ENCODE data around the gene HLA-B.

HLA-B gene

DNA sequence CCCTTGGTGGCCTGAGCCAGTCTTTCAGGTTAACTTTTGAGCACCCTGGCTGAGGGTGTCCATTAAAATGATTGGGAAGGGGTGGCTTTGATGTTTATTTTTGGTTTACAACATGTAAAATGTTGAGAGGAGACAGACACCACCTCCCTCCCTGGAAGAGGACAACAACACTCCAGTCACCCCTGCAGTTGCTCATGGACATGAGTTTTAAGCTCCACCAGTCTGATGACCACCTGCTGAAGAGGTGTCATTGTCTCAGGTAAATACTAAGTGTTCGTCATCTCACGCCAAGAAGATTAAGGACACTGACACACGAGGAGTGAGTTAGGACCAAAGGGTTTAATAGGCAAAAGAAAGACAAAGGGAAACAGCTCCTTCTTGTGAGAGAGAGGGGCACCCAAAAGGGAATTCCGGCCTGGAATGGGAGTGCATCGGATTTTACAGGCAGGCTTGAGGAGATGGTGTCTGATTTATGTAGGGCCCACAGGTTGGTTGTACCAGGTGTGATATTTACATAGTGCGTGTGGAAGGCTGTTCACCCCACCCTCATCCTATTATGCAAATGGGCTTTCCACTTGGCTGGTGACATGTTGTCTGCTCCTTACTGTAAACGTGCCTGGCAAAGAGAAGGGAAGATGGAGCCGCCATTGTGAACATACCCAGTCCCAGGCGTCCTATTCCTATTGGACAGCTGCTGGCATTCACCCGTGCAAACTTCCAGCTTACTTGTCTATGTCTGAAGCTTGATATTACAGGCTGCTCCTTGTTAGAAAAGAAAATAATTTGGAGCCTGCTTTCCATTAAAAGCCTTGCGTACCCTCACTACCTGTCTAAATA is 6.6 kb downstream of the HLA-B start:
- peaks cover 24% of the 10 kb centered on the region for H3K27me3 ChIP-seq (ENCODE audit: control insufficient read depth, insufficient read depth, low read length)
- H3K4me3 ChIP-seq (ENCODE audit: low read depth, low read length), result no peak overlapping the region
- no peak overlapping the region for H3K9ac ChIP-seq (ENCODE audit: low read depth, low read length)
- no peaks in the 10 kb centered on the region for H3K36me3 ChIP-seq (ENCODE audit: control insufficient read depth, insufficient read depth, low read length)
- H3K9me3 ChIP-seq (ENCODE audit: control insufficient read depth, insufficient read depth, low read length), result no peaks in the 10 kb centered on the region
- H3K4me1 ChIP-seq (ENCODE audit: control insufficient read depth, insufficient read depth, low read length), result peaks cover 8% of the 10 kb centered on the region

DNA sequence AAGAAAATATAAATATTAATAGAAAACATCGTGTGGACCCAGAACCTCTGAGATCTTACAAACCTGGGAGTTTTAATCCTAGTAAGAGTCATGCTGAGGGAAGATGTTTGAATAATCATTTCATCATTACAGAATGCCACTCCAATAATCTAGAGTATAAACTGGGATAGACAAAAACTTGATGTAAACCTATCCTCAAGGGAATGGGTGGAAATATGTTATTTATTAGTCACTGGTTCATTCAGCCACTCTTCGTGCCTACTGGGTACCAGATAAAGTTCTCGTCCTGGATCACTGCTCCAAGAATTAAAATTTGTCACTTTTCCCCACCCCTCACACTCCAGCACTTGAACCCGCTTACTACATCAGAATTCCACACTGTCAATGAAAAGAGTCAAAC is 7.7 kb downstream of the HLA-B start:
- no peak overlapping the region for H3K9ac ChIP-seq (ENCODE audit: low read depth, low read length)
- peaks cover 14% of the 10 kb centered on the region for H3K27me3 ChIP-seq (ENCODE audit: control insufficient read depth, insufficient read depth, low read length)
- H3K9me3 ChIP-seq (ENCODE audit: control insufficient read depth, insufficient read depth, low read length), result no peaks in the 10 kb centered on the region
- H3K4me3 ChIP-seq (ENCODE audit: low read depth, low read length), result no peak overlapping the region
- peaks cover 8% of the 10 kb centered on the region for H3K4me1 ChIP-seq (ENCODE audit: control insufficient read depth, insufficient read depth, low read length)
- H3K36me3 ChIP-seq (ENCODE audit: control insufficient read depth, insufficient read depth, low read length), result no peaks in the 10 kb centered on the region

DNA sequence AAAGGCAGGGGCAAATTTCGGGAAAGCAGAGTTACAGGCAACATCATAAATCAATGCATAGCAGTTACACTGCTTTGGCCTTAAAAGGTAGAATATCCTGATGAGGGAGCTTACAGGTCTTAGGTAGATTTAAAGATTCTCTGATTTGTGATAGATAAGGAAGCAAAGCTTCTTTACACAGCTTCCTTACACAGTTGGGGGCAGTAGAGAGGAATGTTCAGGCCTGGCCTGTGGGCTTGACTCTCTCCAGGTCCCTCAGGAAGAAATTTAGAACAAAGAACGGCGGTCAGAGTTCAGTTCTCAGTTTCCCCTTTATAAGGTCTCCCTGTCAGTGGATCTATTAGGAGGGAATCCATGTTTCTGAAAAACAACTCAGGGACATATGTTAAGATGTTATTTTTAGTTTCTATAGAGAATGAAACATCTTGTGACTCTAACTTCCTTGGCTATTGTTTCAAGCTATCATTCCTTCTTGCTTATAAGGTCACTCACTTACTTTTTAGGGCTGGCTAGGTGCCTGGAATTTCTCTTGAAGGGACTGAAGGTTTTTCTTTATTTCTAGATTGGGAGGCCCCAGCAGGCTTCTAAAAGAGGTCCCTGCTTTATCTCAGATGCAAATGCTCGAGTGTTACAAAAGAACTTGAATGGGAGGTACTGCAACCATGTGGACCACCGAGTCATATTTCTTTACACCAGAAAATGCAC is 11.8 kb downstream of the HLA-B start:
- no peaks in the 10 kb centered on the region for H3K36me3 ChIP-seq (ENCODE audit: control insufficient read depth, insufficient read depth, low read length)
- H3K4me3 ChIP-seq (ENCODE audit: low read depth, low read length), result no peak overlapping the region
- H3K4me1 ChIP-seq (ENCODE audit: control insufficient read depth, insufficient read depth, low read length), result peaks cover 8% of the 10 kb centered on the region
- peaks cover 3% of the 10 kb centered on the region for H3K27me3 ChIP-seq (ENCODE audit: control insufficient read depth, insufficient read depth, low read length)
- no peak overlapping the region for H3K9ac ChIP-seq (ENCODE audit: low read depth, low read length)
- no peaks in the 10 kb centered on the region for H3K9me3 ChIP-seq (ENCODE audit: control insufficient read depth, insufficient read depth, low read length)

DNA sequence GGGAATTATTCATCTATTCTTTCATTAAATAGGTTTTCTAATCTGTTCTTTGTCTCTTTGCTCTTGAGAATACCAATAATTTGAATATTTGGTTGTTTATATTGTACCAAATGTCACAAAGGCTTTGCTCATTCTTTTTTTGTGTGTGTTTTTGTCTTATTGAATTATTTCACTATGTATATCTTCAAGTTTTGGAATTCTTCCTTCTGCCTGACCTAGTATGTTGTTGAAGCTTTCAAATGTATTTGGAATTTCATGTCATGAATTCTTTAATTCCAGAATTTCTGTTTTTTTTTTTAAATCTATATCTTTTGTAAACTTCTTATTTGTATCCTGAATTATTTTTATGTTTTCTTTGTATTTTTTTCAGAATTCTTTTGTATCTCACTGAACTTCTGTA is 16.8 kb downstream of the HLA-B start:
- H3K4me3 ChIP-seq (ENCODE audit: low read depth, low read length), result no peak overlapping the region
- no peaks in the 10 kb centered on the region for H3K36me3 ChIP-seq (ENCODE audit: control insufficient read depth, insufficient read depth, low read length)
- H3K9ac ChIP-seq (ENCODE audit: low read depth, low read length), result no peak overlapping the region
- H3K9me3 ChIP-seq (ENCODE audit: control insufficient read depth, insufficient read depth, low read length), result peaks cover 8% of the 10 kb centered on the region
- no peaks in the 10 kb centered on the region for H3K27me3 ChIP-seq (ENCODE audit: control insufficient read depth, insufficient read depth, low read length)
- H3K4me1 ChIP-seq (ENCODE audit: control insufficient read depth, insufficient read depth, low read length), result no peaks in the 10 kb centered on the region

DNA sequence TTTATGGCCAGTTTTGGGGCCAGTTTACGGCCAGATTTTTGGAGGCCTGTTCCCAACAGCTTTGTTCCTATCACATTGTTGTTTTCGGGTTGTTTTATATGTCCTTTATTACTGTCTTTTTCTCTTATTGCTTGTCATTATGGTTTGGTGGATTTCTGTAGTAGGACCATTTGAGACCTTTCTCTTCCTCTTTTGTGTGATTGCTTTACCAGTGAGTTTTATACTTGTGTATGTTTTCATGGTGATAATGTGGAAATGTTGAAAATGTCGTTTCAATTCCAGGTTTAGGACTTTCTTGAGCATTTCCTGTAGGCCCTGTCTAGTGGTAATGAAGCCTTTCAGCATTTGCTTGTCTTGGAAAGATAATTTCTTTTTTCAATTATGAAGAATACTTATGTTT is 17.8 kb downstream of the HLA-B start:
- Histone ChIP-seq H3K9ac (ENCODE audit: low read depth, low read length) (no peak overlapping the region), H3K36me3 (ENCODE audit: control insufficient read depth, insufficient read depth, low read length) (no peaks in the 10 kb centered on the region), H3K4me1 (ENCODE audit: control insufficient read depth, insufficient read depth, low read length) (no peaks in the 10 kb centered on the region), H3K9me3 (ENCODE audit: control insufficient read depth, insufficient read depth, low read length) (peaks cover 8% of the 10 kb centered on the region), H3K27me3 (ENCODE audit: control insufficient read depth, insufficient read depth, low read length) (no peaks in the 10 kb centered on the region), H3K4me3 (ENCODE audit: low read depth, low read length) (no peak overlapping the region)

DNA sequence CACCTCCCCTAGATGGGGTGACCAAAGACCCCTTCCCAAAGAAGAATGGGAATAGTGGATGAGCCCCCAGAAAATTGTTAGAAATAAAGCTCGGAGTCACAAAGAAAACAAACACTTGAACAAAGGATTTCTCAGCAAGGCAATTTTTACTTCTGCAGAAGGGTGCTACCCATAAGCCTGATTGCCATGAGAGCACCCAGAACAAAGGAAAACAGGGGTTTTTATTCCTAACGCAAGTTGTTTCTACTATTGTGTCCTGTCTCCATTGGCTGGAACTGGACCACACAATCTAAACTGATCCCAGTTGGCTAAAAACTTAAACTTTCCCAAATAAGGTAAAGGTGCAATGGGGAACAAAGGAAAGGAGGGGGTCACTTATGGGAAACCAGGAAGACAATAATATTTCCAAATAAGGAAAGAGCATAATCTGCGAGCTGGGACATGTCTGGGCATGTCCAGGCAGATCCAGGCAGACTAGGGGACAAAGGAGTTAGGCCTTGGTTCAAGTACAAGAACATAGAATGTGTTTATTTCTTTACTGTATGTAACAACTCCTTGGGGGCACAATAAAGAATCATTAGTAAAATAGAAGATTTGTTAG is 20.0 kb downstream of the HLA-B start:
- H3K36me3 ChIP-seq (ENCODE audit: control insufficient read depth, insufficient read depth, low read length), result no peaks in the 10 kb centered on the region
- H3K4me3 ChIP-seq (ENCODE audit: low read depth, low read length), result no peak overlapping the region
- no peak overlapping the region for H3K9ac ChIP-seq (ENCODE audit: low read depth, low read length)
- peaks cover 8% of the 10 kb centered on the region for H3K9me3 ChIP-seq (ENCODE audit: control insufficient read depth, insufficient read depth, low read length)
- no peaks in the 10 kb centered on the region for H3K4me1 ChIP-seq (ENCODE audit: control insufficient read depth, insufficient read depth, low read length)
- no peaks in the 10 kb centered on the region for H3K27me3 ChIP-seq (ENCODE audit: control insufficient read depth, insufficient read depth, low read length)

DNA sequence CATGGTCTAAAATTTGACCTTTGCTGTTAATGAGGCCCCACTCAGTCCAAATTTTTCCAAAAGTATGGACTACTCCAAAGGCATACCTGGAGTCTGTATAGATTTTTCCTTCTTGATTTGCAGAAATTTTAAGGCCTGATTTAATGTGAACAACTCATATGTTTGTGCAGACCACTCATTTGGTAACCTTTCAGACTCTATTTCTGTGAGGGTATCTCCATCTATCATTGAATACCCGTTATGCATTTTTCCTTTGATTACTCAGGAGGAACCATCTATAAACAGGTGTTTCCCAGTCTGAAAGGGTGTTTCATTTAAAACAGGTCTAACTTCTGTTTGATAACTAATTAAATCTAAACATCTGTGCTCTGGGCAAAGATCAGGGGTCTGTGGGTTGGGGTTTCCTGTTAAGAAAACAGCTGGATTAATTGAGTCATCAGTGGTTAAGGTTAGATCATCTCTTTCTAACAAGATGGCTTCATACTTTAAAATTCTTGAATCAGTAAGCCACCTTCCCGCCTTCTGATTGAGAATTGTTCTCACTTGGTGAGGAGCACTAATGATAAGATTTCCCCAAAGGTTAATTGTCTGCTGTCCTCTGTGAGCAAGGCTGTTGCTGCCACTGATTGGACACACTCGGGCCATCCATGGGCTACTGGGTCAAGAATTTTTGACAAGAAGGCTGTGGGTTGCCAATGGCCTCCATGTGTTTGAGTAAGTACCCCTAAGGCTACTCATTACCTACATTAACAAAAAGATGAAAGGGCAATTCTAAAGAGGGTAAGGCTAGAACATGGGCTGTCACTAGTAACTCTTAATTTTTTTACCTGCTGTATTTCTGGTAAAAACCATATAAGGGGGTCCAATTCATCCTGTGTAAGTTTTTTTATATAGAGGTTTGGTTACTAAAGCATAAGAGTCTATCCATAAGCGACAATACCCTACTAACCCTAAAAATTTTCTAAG is 24.1 kb downstream of the HLA-B start:
- no peaks in the 10 kb centered on the region for H3K36me3 ChIP-seq (ENCODE audit: control insufficient read depth, insufficient read depth, low read length)
- peaks cover 20% of the 10 kb centered on the region for H3K9me3 ChIP-seq (ENCODE audit: control insufficient read depth, insufficient read depth, low read length)
- H3K4me3 ChIP-seq (ENCODE audit: low read depth, low read length), result no peak overlapping the region
- no peaks in the 10 kb centered on the region for H3K27me3 ChIP-seq (ENCODE audit: control insufficient read depth, insufficient read depth, low read length)
- H3K9ac ChIP-seq (ENCODE audit: low read depth, low read length), result no peak overlapping the region
- no peaks in the 10 kb centered on the region for H3K4me1 ChIP-seq (ENCODE audit: control insufficient read depth, insufficient read depth, low read length)

DNA sequence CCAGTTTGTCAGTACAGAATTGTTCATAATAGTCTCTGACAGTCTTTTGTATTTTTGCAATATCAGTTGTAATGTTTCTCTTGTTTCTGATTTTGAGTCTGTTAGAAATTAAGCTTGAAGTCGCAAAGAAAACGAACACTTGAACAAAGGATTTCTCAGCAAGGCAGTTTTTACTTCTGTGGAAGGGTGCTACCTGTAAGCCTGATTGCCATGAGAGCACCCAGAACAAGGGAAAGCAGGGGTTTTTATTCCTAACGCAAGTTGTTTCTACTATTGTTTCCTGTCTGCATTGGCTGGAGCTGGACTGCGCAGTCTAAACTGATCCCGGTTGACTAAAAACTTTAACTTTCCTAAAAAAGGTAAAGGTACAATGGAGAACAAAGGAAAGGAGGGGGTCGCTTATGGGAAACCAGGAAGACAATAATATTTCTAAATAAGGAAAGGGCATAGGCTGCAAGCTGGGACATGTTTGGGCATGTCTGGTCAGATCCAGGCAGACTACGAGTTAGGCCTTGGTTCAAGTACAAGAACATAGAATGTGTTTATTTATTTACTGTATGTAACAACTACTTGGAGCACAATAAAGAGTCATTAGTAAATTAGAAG is 28.5 kb downstream of the HLA-B start:
- Histone ChIP-seq H3K9me3 (ENCODE audit: control insufficient read depth, insufficient read depth, low read length) (peaks cover 13% of the 10 kb centered on the region), H3K27me3 (ENCODE audit: control insufficient read depth, insufficient read depth, low read length) (no peaks in the 10 kb centered on the region), H3K9ac (ENCODE audit: low read depth, low read length) (no peak overlapping the region), H3K4me3 (ENCODE audit: low read depth, low read length) (no peak overlapping the region), H3K4me1 (ENCODE audit: control insufficient read depth, insufficient read depth, low read length) (no peaks in the 10 kb centered on the region), H3K36me3 (ENCODE audit: control insufficient read depth, insufficient read depth, low read length) (no peaks in the 10 kb centered on the region)

DNA sequence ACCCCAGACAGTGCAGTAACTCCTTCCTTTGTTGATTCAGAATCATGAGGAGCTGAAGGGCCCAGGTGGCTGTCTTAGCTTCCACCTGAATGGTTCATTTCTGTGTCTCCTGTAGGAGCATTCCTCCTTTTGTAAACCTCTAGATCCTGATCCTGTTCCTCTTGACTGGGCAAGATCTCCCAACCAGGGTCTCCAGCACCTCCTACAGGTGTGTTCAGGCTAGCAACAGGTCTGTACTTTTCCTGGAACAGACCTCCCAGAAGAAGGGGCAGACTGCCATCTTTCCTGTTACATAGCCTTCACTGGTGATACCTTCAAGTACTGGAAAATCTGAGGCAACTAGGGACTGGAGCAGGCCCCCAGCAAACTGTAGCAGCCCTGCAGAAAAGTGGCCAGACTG is 35.2 kb downstream of the HLA-B start:
- H3K27me3 ChIP-seq (ENCODE audit: control insufficient read depth, insufficient read depth, low read length), result no peaks in the 10 kb centered on the region
- H3K4me3 ChIP-seq (ENCODE audit: low read depth, low read length), result no peak overlapping the region
- H3K36me3 ChIP-seq (ENCODE audit: control insufficient read depth, insufficient read depth, low read length), result no peaks in the 10 kb centered on the region
- no peak overlapping the region for H3K9ac ChIP-seq (ENCODE audit: low read depth, low read length)
- H3K4me1 ChIP-seq (ENCODE audit: control insufficient read depth, insufficient read depth, low read length), result no peaks in the 10 kb centered on the region
- H3K9me3 ChIP-seq (ENCODE audit: control insufficient read depth, insufficient read depth, low read length), result no peaks in the 10 kb centered on the region

DNA sequence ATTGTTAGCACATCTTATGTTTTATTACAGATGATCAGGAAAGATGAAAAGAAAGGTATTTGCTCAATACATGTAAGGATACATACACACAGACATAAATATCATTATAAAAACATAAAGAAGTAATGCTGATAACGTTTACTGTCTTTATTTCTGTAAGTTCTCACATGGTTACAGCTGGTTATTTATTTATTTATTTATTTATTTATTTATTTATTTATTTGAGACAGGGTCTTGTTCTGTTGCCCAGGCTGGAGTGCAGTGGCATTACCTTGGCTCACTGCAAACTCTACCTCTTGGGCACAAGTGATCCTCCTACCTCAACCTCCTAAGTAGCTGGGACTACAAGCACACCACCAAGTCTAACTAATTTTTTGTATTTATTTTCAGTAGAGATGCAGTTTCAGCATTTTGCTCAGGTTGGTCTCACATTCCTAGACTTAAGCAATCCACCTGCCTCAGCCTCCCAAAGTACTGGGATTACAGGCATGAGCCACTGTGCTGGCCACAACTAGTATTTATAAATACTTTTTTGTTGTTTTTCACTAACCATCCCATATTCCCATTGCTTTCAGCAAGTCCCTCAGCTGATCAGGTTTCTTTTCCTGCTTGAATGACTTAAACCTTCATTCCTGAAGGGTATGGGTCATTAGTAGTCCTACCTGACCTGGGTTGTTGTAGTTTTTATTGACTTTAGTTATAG is 35.8 kb downstream of the HLA-B start:
- no peaks in the 10 kb centered on the region for H3K36me3 ChIP-seq (ENCODE audit: control insufficient read depth, insufficient read depth, low read length)
- H3K9ac ChIP-seq (ENCODE audit: low read depth, low read length), result no peak overlapping the region
- no peak overlapping the region for H3K4me3 ChIP-seq (ENCODE audit: low read depth, low read length)
- no peaks in the 10 kb centered on the region for H3K9me3 ChIP-seq (ENCODE audit: control insufficient read depth, insufficient read depth, low read length)
- H3K4me1 ChIP-seq (ENCODE audit: control insufficient read depth, insufficient read depth, low read length), result no peaks in the 10 kb centered on the region
- H3K27me3 ChIP-seq (ENCODE audit: control insufficient read depth, insufficient read depth, low read length), result no peaks in the 10 kb centered on the region

Measured in iPS-15b (cell line).